DOHH2 (cell line): ENCODE measurements around the gene ANP32E.

ENCODE experiments used
- H3F3A ChIP-seq: fragments of 200-600 bp; sonication (generic), shearing (Covaris generic); 2 replicates; pipeline ENCODE4 v1.6.0; 2016; ENCODE audit warnings: antibody characterized with exemption, mild to moderate bottlenecking; ENCODE audit not compliant: control insufficient read depth, insufficient read depth
- H3K27ac ChIP-seq: fragments of 200-600 bp; sonication (generic); 2 replicates; pipeline ENCODE4 v1.5.1; 2014; ENCODE audit warnings: low read depth, mild to moderate bottlenecking, low read length, moderate library complexity
- H3K27me3 ChIP-seq: fragments of 200-600 bp; sonication (generic); 2 replicates; pipeline ENCODE4 v1.6.1; 2014; ENCODE audit warnings: mild to moderate bottlenecking, low read length, mixed read lengths; ENCODE audit not compliant: control insufficient read depth
- H3K36me3 ChIP-seq: fragments of 200-600 bp; sonication (generic); 2 replicates; pipeline ENCODE4 v1.6.1; 2014; ENCODE audit warnings: mild to moderate bottlenecking, low read length, moderate library complexity, mixed read lengths; ENCODE audit not compliant: control insufficient read depth
- H3K4me1 ChIP-seq: fragments of 200-600 bp; sonication (generic); 2 replicates; pipeline ENCODE4 v1.6.1; 2014; ENCODE audit warnings: mild to moderate bottlenecking, low read length, mixed read lengths; ENCODE audit not compliant: control insufficient read depth
- H3K4me2 ChIP-seq: fragments of 200-600 bp; sonication (generic); 2 replicates; pipeline ENCODE4 v1.6.0; 2014; ENCODE audit warnings: mild to moderate bottlenecking, low read length, moderate library complexity
- H3K4me3 ChIP-seq: fragments of 200-600 bp; sonication (generic); 2 replicates; pipeline ENCODE4 v1.5.1; 2014; ENCODE audit warnings: mild to moderate bottlenecking, low read length, mixed read lengths
- H3K79me2 ChIP-seq: fragments of 200-600 bp; sonication (generic); 2 replicates; pipeline ENCODE4 v1.6.1; 2014; ENCODE audit warnings: mild to moderate bottlenecking, low read length, mixed read lengths; ENCODE audit not compliant: control insufficient read depth
- H3K9me2 ChIP-seq: fragments of 200-600 bp; sonication (generic); replicated peaks from 2 replicates; pipeline ENCODE4 v1.6.1; 2014; ENCODE audit warnings: mild to moderate bottlenecking, low read length, mixed read lengths; ENCODE audit not compliant: control insufficient read depth
- H3K9me3 ChIP-seq: fragments of 200-600 bp; sonication (generic); 2 replicates; pipeline ENCODE4 v1.6.1; 2014; ENCODE audit warnings: antibody characterized with exemption, low read length, mixed read lengths; ENCODE audit not compliant: control insufficient read depth, insufficient read depth
- H4K20me1 ChIP-seq: fragments of 200-600 bp; sonication (generic); 2 replicates; pipeline ENCODE4 v1.6.0; 2014; ENCODE audit warnings: low read depth, mild to moderate bottlenecking, antibody characterized with exemption, low read length, moderate library complexity; ENCODE audit not compliant: control insufficient read depth, insufficient read depth
- EZH2phosphoT487 ChIP-seq: fragments of 200-600 bp; sonication (generic); IDR thresholded peaks from 2 replicates; pipeline ENCODE4 v1.6.1; 2017; ENCODE audit warnings: borderline replicate concordance, mild to moderate bottlenecking, antibody characterized with exemption, low read length, moderate library complexity, mixed read lengths
- TF ChIP-seq, protein P1 (sequence below): fragments of 200-600 bp; sonication (generic); IDR thresholded peaks from one replicate; pipeline ENCODE4 v1.5.1; 2014; ENCODE audit warnings: antibody characterized with exemption, mild to moderate bottlenecking, low read depth, low read length; ENCODE audit not compliant: poor library complexity, severe bottlenecking

The ANP32E gene

DNA sequence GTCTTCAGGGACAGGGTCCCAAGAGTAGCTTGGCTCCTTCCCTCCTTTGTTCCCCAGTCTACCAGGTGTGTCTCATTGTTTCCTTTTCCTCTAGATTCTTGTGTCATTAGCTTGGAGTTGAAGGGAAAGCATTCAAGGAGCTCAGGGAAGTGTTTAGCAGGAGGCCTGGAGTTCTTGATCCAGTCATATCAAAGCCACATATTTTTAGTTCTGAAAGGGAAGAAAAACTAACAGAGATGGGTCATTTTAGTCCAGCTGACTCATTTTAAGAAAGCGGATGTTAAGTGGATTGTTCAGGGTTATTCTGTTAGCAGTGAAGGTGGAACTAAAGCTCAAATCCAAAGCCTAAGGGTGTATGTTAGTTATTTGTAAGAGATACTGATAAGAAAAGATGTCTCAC, 37.4 kb upstream of the ANP32E start:
- H3K36me3 ChIP-seq, result peaks cover 4% of the 10 kb centered on the region; the same call in 1 of the 2 replicates
- peak overlapping the region; percentile 65 for H3K4me3 ChIP-seq
- no peaks in the 10 kb centered on the region for H3F3A ChIP-seq
- no peak for TF ChIP-seq EZH2phosphoT487
- TF ChIP-seq, protein P1, sequence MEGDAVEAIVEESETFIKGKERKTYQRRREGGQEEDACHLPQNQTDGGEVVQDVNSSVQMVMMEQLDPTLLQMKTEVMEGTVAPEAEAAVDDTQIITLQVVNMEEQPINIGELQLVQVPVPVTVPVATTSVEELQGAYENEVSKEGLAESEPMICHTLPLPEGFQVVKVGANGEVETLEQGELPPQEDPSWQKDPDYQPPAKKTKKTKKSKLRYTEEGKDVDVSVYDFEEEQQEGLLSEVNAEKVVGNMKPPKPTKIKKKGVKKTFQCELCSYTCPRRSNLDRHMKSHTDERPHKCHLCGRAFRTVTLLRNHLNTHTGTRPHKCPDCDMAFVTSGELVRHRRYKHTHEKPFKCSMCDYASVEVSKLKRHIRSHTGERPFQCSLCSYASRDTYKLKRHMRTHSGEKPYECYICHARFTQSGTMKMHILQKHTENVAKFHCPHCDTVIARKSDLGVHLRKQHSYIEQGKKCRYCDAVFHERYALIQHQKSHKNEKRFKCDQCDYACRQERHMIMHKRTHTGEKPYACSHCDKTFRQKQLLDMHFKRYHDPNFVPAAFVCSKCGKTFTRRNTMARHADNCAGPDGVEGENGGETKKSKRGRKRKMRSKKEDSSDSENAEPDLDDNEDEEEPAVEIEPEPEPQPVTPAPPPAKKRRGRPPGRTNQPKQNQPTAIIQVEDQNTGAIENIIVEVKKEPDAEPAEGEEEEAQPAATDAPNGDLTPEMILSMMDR, result no peak
- H3K4me2 ChIP-seq, result peak overlapping the region; percentile 80
- H3K4me1 ChIP-seq, result peaks cover 30% of the 10 kb centered on the region
- no peaks in the 10 kb centered on the region for H3K9me2 ChIP-seq
- no peak overlapping the region for H3K27ac ChIP-seq
- no peaks in the 10 kb centered on the region for H4K20me1 ChIP-seq
- no peaks in the 10 kb centered on the region for H3K27me3 ChIP-seq
- H3K79me2 ChIP-seq, result peaks cover 5% of the 10 kb centered on the region
- H3K9me3 ChIP-seq, result no peaks in the 10 kb centered on the region

DNA sequence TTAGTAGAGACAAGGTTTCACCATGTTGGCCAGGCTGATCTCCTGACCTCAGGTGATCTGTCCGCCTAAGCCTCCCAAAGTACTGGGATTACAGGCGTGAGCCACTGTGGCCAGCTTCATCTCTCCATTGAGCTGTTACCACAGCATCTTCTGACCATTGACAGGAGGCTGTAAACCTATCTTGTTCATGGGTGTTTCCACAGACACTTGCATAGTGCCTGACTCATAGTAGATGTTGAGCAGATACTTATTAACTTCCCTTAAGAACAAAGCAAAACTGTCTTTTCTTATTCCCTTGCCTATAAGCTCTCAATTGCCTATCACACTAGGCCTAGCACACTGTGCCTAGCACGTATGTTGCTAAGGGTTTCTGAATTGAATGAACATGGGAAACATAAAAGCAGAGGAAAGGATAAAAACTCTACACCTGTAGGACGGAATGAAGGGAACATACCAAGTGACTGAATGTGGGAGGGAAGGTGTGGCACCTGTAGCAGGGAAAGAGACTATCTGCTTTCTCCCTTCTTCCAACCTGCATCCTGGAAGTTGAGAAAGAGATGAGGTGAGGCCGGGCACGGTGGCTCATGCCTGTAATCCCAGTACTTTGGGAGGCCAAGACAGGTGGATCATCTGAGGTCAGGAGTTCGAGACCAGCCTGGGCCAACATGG, 35.5 kb upstream of the ANP32E start:
- TF ChIP-seq EZH2phosphoT487, result no peak
- TF ChIP-seq, protein P1, result no peak
- Histone ChIP-seq H3K4me2 (peak overlapping the region; percentile 80; the same call in 1 of the 2 replicates), H3K27ac (no peak overlapping the region)

DNA sequence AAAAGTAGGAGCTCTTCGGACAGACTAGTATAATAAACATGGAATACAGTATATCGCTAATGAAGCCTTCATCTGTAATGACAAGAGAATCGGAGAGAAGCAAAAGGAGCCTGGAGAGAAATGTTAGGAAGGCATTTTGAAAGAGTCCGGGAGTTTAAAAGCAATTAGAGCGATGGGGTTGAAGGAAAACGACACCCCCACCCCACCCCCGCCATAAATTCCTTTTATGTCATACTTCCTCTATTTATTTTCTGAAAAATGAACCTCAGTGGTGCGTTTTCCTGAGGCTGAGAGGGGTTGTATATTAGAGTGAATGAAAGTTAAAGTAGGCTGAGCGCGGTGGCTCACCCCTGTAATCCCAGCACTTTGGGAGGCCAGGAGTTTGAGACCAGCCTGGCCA, 33.5 kb upstream of the ANP32E start:
- no peaks in the 10 kb centered on the region for H3K9me2 ChIP-seq
- peaks cover 42% of the 10 kb centered on the region for H3K4me1 ChIP-seq
- peaks cover 28% of the 10 kb centered on the region for H3K79me2 ChIP-seq
- no peaks in the 10 kb centered on the region for H3K27me3 ChIP-seq
- H3K4me2 ChIP-seq, result peak overlapping the region; percentile 77
- H3K9me3 ChIP-seq, result no peaks in the 10 kb centered on the region
- peak overlapping the region; percentile 52 for H3K27ac ChIP-seq
- TF ChIP-seq, protein P1, result no peak
- TF ChIP-seq EZH2phosphoT487, result no peak
- no peaks in the 10 kb centered on the region for H3F3A ChIP-seq
- peak overlapping the region; percentile 83 for H3K4me3 ChIP-seq
- H3K36me3 ChIP-seq, result peaks cover 35% of the 10 kb centered on the region
- peaks cover 4% of the 10 kb centered on the region; the same call in 1 of the 2 replicates for H4K20me1 ChIP-seq

More for the DNA sequence above, 35.5 kb upstream of the ANP32E start:
- no peaks in the 10 kb centered on the region for H3F3A ChIP-seq
- H3K27me3 ChIP-seq, result no peaks in the 10 kb centered on the region
- peaks cover 42% of the 10 kb centered on the region for H3K4me1 ChIP-seq
- H3K79me2 ChIP-seq, result peaks cover 24% of the 10 kb centered on the region
- no peaks in the 10 kb centered on the region for H3K9me2 ChIP-seq
- peaks cover 4% of the 10 kb centered on the region; the same call in 1 of the 2 replicates for H4K20me1 ChIP-seq
- no peaks in the 10 kb centered on the region for H3K9me3 ChIP-seq
- no peak overlapping the region for H3K4me3 ChIP-seq
- peaks cover 16% of the 10 kb centered on the region for H3K36me3 ChIP-seq
